Heart right ventricle (tissue), 16 donors: Measurements from ENCODE around the gene DCTD. TPM values are rescaled to one million over a fixed set of nuclear protein-coding genes. Genes with fewer than 3 reads are reported as not detected.

Experiments used
- ATAC-seq, 8 donors: fragments of 200-7000 bp; cut with Tn5 transposase; one replicate each; pipeline ENCODE4 v1.9.1; 2020; ENCODE audit warnings: mild to moderate bottlenecking in 8 of 8, moderate library complexity in 8 of 8, moderate number of reproducible peaks in 1 of 8
- DNase-seq, 2 donors: peaks; one replicate each; pipeline ENCODE4 v3.0.0-alpha.2; 2020
- H3K27ac ChIP-seq, 10 donors: fragments of 200-600 bp; sonication (generic) in 2 of 10; one replicate each; pipeline versions ENCODE4 v1.5.0 to v1.8.0; 2020 to 2022; ENCODE audit warnings: mild to moderate bottlenecking in 3 of 10
- H3K27me3 ChIP-seq, 7 donors: fragments of 200-600 bp; one replicate each; pipeline ENCODE4 v1.8.0; 2021 to 2022; ENCODE audit warnings: mild to moderate bottlenecking in 2 of 7
- H3K36me3 ChIP-seq, 9 donors: fragments of 200-600 bp; sonication (generic) in 1 of 9; one replicate each; pipeline versions ENCODE4 v1.5.0 to v1.8.0; 2020 to 2022; ENCODE audit warnings: mild to moderate bottlenecking in 2 of 9
- H3K4me1 ChIP-seq, 9 donors: fragments of 200-600 bp; sonication (generic) in 1 of 9; one replicate each; pipeline versions ENCODE4 v1.5.0 to v1.8.0; 2020 to 2022; ENCODE audit warnings: mild to moderate bottlenecking in 4 of 9
- H3K4me3 ChIP-seq, 10 donors: fragments of 200-600 bp; sonication (generic) in 2 of 10; one replicate each; pipeline versions ENCODE4 v1.5.0 to v1.8.0; 2020 to 2022; ENCODE audit warnings: mild to moderate bottlenecking in 7 of 10, moderate library complexity in 2 of 10
- H3K9me3 ChIP-seq, 11 donors: fragments of 200-600 bp in 10 of 11; sonication (generic) in 2 of 11; one replicate each; pipeline versions ENCODE4 v1.5.0 to v1.8.0; 2013 to 2022; ENCODE audit warnings: mild to moderate bottlenecking in 2 of 11, control low read depth in 1 of 11, moderate library complexity in 1 of 11
- CTCF ChIP-seq, 9 donors: fragments of 200-600 bp; sonication (generic) in 2 of 9; IDR thresholded peaks; one replicate each; pipeline versions ENCODE4 v1.5.0 to v1.8.0; 2021 to 2022; ENCODE audit warnings: antibody characterized with exemption in 9 of 9, mild to moderate bottlenecking in 5 of 9, moderate library complexity in 1 of 9
- WGBS, 2 donors: extraction: QIAGEN DNeasy Blood & Tissue Kit; methylation state at CpG; one replicate each; pipeline ENCODE4 v1.1.7; 2013; ENCODE audit warnings: inconsistent platforms in 1 of 2; 5-methylcytosine and 5-hydroxymethylcytosine counted together
- intact Hi-C, 10 donors: fragments of 100-400 bp; cut with DNase I; formaldehyde crosslinking; loops; one replicate each; pipeline versions ENCODE4 v1.11.1 to v1.14.2; 2022
- polyA plus RNA-seq, 2 donors: library from polyadenylated mRNA; stranded (reverse); fragments of 200-250 nt; gene quantifications; one replicate each; pipeline ENCODE4 v1.2.3, GENCODE V29; 2013
- total RNA-seq, 10 donors: library from RNA; stranded (reverse); fragmentation: NEBNext Ultra II Directional in 3 of 10; extraction: Animal tissue kit (Norgen Biotek cat#: 25700) in 3 of 10; gene quantifications; one replicate each; pipeline versions ENCODE4 v1.2.1 to v1.2.4, GENCODE V29; 2021 to 2023
- donor health status: Arrhythmogenic right ventricular cardiomyopathy.
- donor health status: ischemic (EF 13 %, LVEDD 7.1; RV severe dilation, severe dysfunction).
- donor health status: healthy with polysubstance abuse.
- donor health status: DM: no; HTN: yes; CAD: no.
- donor health status: DM: no; HTN: no; CAD: no.
- donor health status: ischemic (EF 25% LVEDD 6.9; RV normal size, moderate dysfunction).
- donor health status: ischemic (EF 25% LVEDD 5.7; RV mildly dilated, moderate dysfunction).
- donor health status: healthy.
- donor health status: DM: yes; HTN: yes; CAD: no.
- donor health status: Ischemic cardiomyopathy.
- donor health status: ischemic (EF 35%, LVEDD 5.7; RV mildly dilated, moderate dysfunction).
- donor health status: nonischemic (EF 11% LVEDD 7.7; RV severe dilation, severe dysfunction).
- donor health status: DM: yes; HTN: yes; CAD: no.
- donor health status: PGD.
- donor health status: ischemic (EF 29% LVEDD 5.4; RV normal size, mild dysfunction).
- donor health status: nonischemic (EF 23%, LVEDD 6.1; RV moderate dilation, normal function).

Gene DCTD
- total and polyA plus RNA-seq, 12 donors = 16.8 to 53.1 (median 38.5) TPM

- no peak overlapping the region for H3K4me3 ChIP-seq
- no peaks in the 10 kb centered on the region for H3K27me3 ChIP-seq
- H3K4me1 ChIP-seq = peaks cover 0 to 9% (median 3%) of the 10 kb centered on the region in 9 donors
- ATAC-seq (no peak), DNase-seq (no peak)
- no peak for TF ChIP-seq CTCF (IDR thresholded peaks at IDR 0.05)
- peaks cover 0 to 14% (median 0%) of the 10 kb centered on the region in 9 donors for H3K36me3 ChIP-seq
- WGBS, 2 donors = 86 to 91% methylated on average over 20 of the region's 20 CpGs
- intact Hi-C loops = no loop called here
- H3K9me3 ChIP-seq = no peaks in the 10 kb centered on the region
- H3K27ac ChIP-seq = no peak overlapping the region
Measured at GRCh38 chr4:182875453-182876405, 41.5 kb downstream of the DCTD start.

GRCh38 chr4:182874797-182875345, 42.3 kb downstream of the DCTD start:
- Histone ChIP-seq H3K4me1 (peaks cover 0 to under 1% (median 0%) of the 10 kb centered on the region in 9 donors), H3K27ac (no peak overlapping the region), H3K4me3 (no peak overlapping the region), H3K36me3 (peaks cover 0 to 14% (median 0%) of the 10 kb centered on the region in 9 donors), H3K27me3 (no peaks in the 10 kb centered on the region), H3K9me3 (no peaks in the 10 kb centered on the region)
- 80 to 87% methylated on average over 10 of the region's 10 CpGs for WGBS, 2 donors
- intact Hi-C loops = no loop called here
- ATAC-seq (no peak), DNase-seq (no peak)
- no peak for TF ChIP-seq CTCF (IDR thresholded peaks at IDR 0.05)

- no peaks in the 10 kb centered on the region for H3K27me3 ChIP-seq
- intact Hi-C loops = no loop called here
- 73 to 81% methylated on average over 12 of the region's 12 CpGs for WGBS, 2 donors
- DNase-seq = no peak
- H3K4me3 ChIP-seq = no peak overlapping the region
- no peak for ATAC-seq
- no peaks in the 10 kb centered on the region for H3K4me1 ChIP-seq
- H3K27ac ChIP-seq = no peak overlapping the region
- H3K36me3 ChIP-seq = peaks cover 0 to 14% (median 0%) of the 10 kb centered on the region in 9 donors
- no peak for TF ChIP-seq CTCF (IDR thresholded peaks at IDR 0.05)
- no peaks in the 10 kb centered on the region for H3K9me3 ChIP-seq
Measured at GRCh38 chr4:182874304-182874751, 42.9 kb downstream of the DCTD start.

- 94 to 97% methylated on average over 13 of the region's 13 CpGs for WGBS, 2 donors
Measured at GRCh38 chr4:182873726-182874125, 43.5 kb downstream of the DCTD start.

More at GRCh38 chr4:182873726-182874125, 43.5 kb downstream of the DCTD start:
- intact Hi-C loops = no loop called here
- Histone ChIP-seq H3K27ac (no peak overlapping the region), H3K9me3 (no peaks in the 10 kb centered on the region), H3K27me3 (no peaks in the 10 kb centered on the region), H3K4me1 (no peaks in the 10 kb centered on the region), H3K36me3 (peaks cover 0 to 14% (median 0%) of the 10 kb centered on the region in 9 donors), H3K4me3 (no peak overlapping the region)
- DNase-seq = no peak
- no peak for ATAC-seq
- no peak for TF ChIP-seq CTCF (IDR thresholded peaks at IDR 0.05)
